ENCODE data around the gene MAU2. TPM values are rescaled to one million over a fixed set of nuclear protein-coding genes. Genes with fewer than 3 reads are reported as not detected.

MAU2 gene
- polyA plus RNA-seq, 1 donor from 2014 or later, result 48.3 TPM

- Histone ChIP-seq H3K27ac (ENCODE audit: low read length) (no peak overlapping the region), H3F3A (ENCODE audit: insufficient read depth, low read length, poor library complexity, severe bottlenecking) (no peaks in the 10 kb centered on the region), H3K9me3 (ENCODE audit: low read length) (no peaks in the 10 kb centered on the region), H2AFZ (ENCODE audit: low read depth, low read length) (no peak overlapping the region), H3K4me3 (ENCODE audit: low read length) (no peak overlapping the region), H4K20me1 (ENCODE audit: insufficient read depth) (no peaks in the 10 kb centered on the region), H3K79me2 (replicated peaks; ENCODE audit: insufficient read depth, low read length) (no peaks in the 10 kb centered on the region), H3K9me2 (ENCODE audit: insufficient read depth, low read length) (no peaks in the 10 kb centered on the region), H3K4me2 (ENCODE audit: low read length) (no peak overlapping the region), H3K36me3 (ENCODE audit: insufficient read depth, low read length) (no peaks in the 10 kb centered on the region), H3K27me3 (ENCODE audit: insufficient read depth, low read depth, low read length) (no peaks in the 10 kb centered on the region), H3K9ac (ENCODE audit: low read length) (no peak overlapping the region)
- TF ChIP-seq EP300 (conservative IDR thresholded peaks at IDR 0.05; ENCODE audit: poor library complexity, severe bottlenecking) (no peak), REST (IDR thresholded peaks at IDR 0.05; ENCODE audit: borderline replicate concordance) (no peak), EZH2 (IDR thresholded peaks at IDR 0.05; ENCODE audit: borderline replicate concordance, insufficient read depth, low read length, poor library complexity, severe bottlenecking) (no peak), MXI1 (conservative IDR thresholded peaks at IDR 0.05; ENCODE audit: poor library complexity, severe bottlenecking) (no peak), CTCF (IDR thresholded peaks at IDR 0.05; ENCODE audit: poor library complexity, severe bottlenecking) (no peak), TAF1 (IDR thresholded peaks at IDR 0.05; ENCODE audit: low read depth) (no peak), POLR2AphosphoS5 (IDR thresholded peaks at IDR 0.05) (no peak)
Measured at GRCh38 chr19:19336597-19336996, 16.0 kb downstream of the MAU2 start.

GRCh38 chr19:19337120-19337519 is 16.5 kb downstream of the MAU2 start:
- Histone ChIP-seq H3K27me3 (ENCODE audit: insufficient read depth, low read depth, low read length) (no peaks in the 10 kb centered on the region), H3F3A (ENCODE audit: insufficient read depth, low read length, poor library complexity, severe bottlenecking) (no peaks in the 10 kb centered on the region), H3K79me2 (replicated peaks; ENCODE audit: insufficient read depth, low read length) (no peaks in the 10 kb centered on the region), H2AFZ (ENCODE audit: low read depth, low read length) (no peak overlapping the region), H3K4me3 (ENCODE audit: low read length) (no peak overlapping the region), H3K27ac (ENCODE audit: low read length) (no peak overlapping the region), H3K9me3 (ENCODE audit: low read length) (no peaks in the 10 kb centered on the region), H3K4me2 (ENCODE audit: low read length) (no peak overlapping the region), H3K9me2 (ENCODE audit: insufficient read depth, low read length) (no peaks in the 10 kb centered on the region), H3K36me3 (ENCODE audit: insufficient read depth, low read length) (no peaks in the 10 kb centered on the region), H4K20me1 (ENCODE audit: insufficient read depth) (no peaks in the 10 kb centered on the region), H3K9ac (ENCODE audit: low read length) (no peak overlapping the region)
- no peak for TF ChIP-seq TAF1 (IDR thresholded peaks at IDR 0.05; ENCODE audit: low read depth)
- no peak for TF ChIP-seq REST (IDR thresholded peaks at IDR 0.05; ENCODE audit: borderline replicate concordance)
- TF ChIP-seq CTCF (IDR thresholded peaks at IDR 0.05; ENCODE audit: poor library complexity, severe bottlenecking), result no peak
- no peak for TF ChIP-seq EP300 (conservative IDR thresholded peaks at IDR 0.05; ENCODE audit: poor library complexity, severe bottlenecking)
- TF ChIP-seq EZH2 (IDR thresholded peaks at IDR 0.05; ENCODE audit: borderline replicate concordance, insufficient read depth, low read length, poor library complexity, severe bottlenecking), result no peak
- TF ChIP-seq MXI1 (conservative IDR thresholded peaks at IDR 0.05; ENCODE audit: poor library complexity, severe bottlenecking), result no peak
- TF ChIP-seq RAD21 (conservative IDR thresholded peaks at IDR 0.05), result no peak
- TF ChIP-seq SMC3 (conservative IDR thresholded peaks at IDR 0.05; ENCODE audit: poor library complexity), result no peak
- TF ChIP-seq POLR2AphosphoS5 (IDR thresholded peaks at IDR 0.05), result no peak
